Head of caudate nucleus (tissue), 42 donors: Measurements from ENCODE around the gene RILPL2.
"Not testable (repeated sequence)": the region's sequence is repeated elsewhere in the genome, so short reads cannot be mapped to it uniquely, and the experiment has no call there.

Source experiments
- DNase-seq, 42 donors: peaks; one replicate each; pipeline versions ENCODE4 v3.0.0 to v3.0.0-alpha.2; 2020 to 2021; ENCODE audit warnings: mixed read lengths in 7 of 42
- intact Hi-C: fragments of 100-400 bp; cut with DNase I; formaldehyde crosslinking; loops from one replicate; pipeline ENCODE4 v1.15.0; 2022

RILPL2 gene

GRCh38 chr12:123389560-123390351, 46.7 kb downstream of the RILPL2 start:
- peak in 21 of 42 donors; percentile 10 to 57 (median 32) for DNase-seq
- intact Hi-C loops, result loop anchor here (2.0 to 10.0 kb wide), 3 partner anchors 25 to 193 kb away; partner anchors contain the start of genes SBNO1, SNRNP35 and TMED2

GRCh38 chr12:123388951-123389559, 47.4 kb downstream of the RILPL2 start:
- intact Hi-C loops, result loop anchor here (2.0 to 5.0 kb wide), 2 partner anchors 24 to 193 kb away; partner anchors contain the start of genes SBNO1 and TMED2
- no peak for DNase-seq

GRCh38 chr12:123388177-123388950, 48.1 kb downstream of the RILPL2 start:
- peak; percentile 50 to 90 (median 82) for DNase-seq

GRCh38 chr12:123387508-123388176, 48.8 kb downstream of the RILPL2 start:
- DNase-seq, result no peak
- intact Hi-C loops, result loop anchor here (2.0 to 5.0 kb wide), 2 partner anchors 23 to 195 kb away; partner anchors contain the start of genes SBNO1 and TMED2

More at GRCh38 chr12:123388177-123388950, 48.1 kb downstream of the RILPL2 start:
- intact Hi-C loops, result loop anchor here (2.0 to 5.0 kb wide), 2 partner anchors 24 to 194 kb away; partner anchors contain the start of genes SBNO1 and TMED2

GRCh38 chr12:123385536-123385935, 50.9 kb downstream of the RILPL2 start:
- intact Hi-C loops, result loop anchor here (5.0 kb wide), 1 partner anchor 197 kb away; the partner anchor contains the start of gene TMED2
- not testable (repeated sequence) for DNase-seq

GRCh38 chr12:123384994-123385376, 51.5 kb downstream of the RILPL2 start:
- intact Hi-C loops, result loop anchor here (5.0 kb wide), 1 partner anchor 197 kb away; the partner anchor contains the start of gene TMED2
- no peak for DNase-seq

GRCh38 chr12:123384318-123384993, 52.0 kb downstream of the RILPL2 start:
- peak in 10 of 42 donors; percentile 8 to 49 (median 20) for DNase-seq
- intact Hi-C loops, result no loop called here

- no peak for DNase-seq
- intact Hi-C loops, result no loop called here
These were observed 53.8 kb downstream of the RILPL2 start for GRCh38 chr12:123382684-123383083.

GRCh38 chr12:123379391-123379790, 57.1 kb downstream of the RILPL2 start:
- no peak for DNase-seq
- intact Hi-C loops, result no loop called here

- DNase-seq, intact Hi-C loops: not testable (repeated sequence)
These were observed 64.1 kb downstream of the RILPL2 start for GRCh38 chr12:123372415-123372814.

GRCh38 chr12:123371667-123372368, 64.7 kb downstream of the RILPL2 start:
- intact Hi-C loops, DNase-seq: not testable (repeated sequence)

- intact Hi-C loops, result no loop called here
- no peak for DNase-seq
These were observed 67.3 kb downstream of the RILPL2 start for GRCh38 chr12:123369229-123369628.

- intact Hi-C loops, DNase-seq: not testable (repeated sequence)
These were observed 68.1 kb downstream of the RILPL2 start for GRCh38 chr12:123368431-123368830.

- no peak for DNase-seq
- intact Hi-C loops, result no loop called here
These were observed 69.0 kb downstream of the RILPL2 start for GRCh38 chr12:123367511-123367910.
